ENCODE results near the gene RFX3. TPM values are rescaled to one million over a fixed set of nuclear protein-coding genes. Genes with fewer than 3 reads are reported as not detected.

RFX3 gene
- total RNA-seq, 1 experiment from 2014 or later = 3.7 TPM

DNA sequence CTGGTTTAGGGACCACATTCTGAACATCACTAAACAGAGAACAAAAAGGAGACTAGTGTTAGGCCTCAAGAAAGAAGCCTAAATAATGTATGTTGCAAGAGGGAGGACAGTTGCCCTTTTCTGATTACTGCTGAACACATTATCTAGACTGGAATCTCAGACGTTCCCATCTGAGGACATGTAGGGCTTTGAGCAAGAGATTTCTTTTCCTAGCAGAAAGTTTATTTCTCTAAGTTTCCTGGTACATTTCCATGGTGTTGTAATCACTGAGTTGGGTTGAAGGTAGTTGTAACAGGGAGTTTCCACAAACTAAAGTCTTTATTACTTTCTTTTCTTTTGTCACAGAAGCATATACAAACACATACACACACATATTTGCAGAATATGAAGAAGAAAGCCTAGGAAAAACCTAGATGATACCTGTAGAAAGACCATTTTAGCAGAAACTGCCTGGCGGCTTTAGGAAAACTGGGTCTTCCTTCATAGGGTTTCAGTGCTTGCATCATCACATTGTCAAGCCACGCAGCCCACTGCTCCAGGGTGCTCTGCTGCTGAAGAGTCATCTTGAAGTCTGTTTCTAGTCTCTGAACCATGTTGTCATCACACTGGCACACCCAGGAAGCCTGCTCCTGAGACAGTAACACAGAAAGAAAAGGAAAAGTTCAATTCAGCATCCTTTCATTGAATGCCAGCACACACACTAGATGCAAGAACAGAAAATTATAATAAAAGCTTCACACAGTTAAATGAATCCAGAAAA, 269.1 kb downstream of the RFX3 start:
- Histone ChIP-seq H3K36me3 (replicated peaks; ENCODE audit: control insufficient read depth, insufficient read depth, low read length) (no peaks in the 10 kb centered on the region; the same call in 1 of the 2 replicates), H3K4me3 (ENCODE audit: insufficient read depth, low read depth, low read length) (no peak overlapping the region), H3K27me3 (ENCODE audit: control insufficient read depth, insufficient read depth, low read length) (no peaks in the 10 kb centered on the region)
- DNase-seq = no peak

DNA sequence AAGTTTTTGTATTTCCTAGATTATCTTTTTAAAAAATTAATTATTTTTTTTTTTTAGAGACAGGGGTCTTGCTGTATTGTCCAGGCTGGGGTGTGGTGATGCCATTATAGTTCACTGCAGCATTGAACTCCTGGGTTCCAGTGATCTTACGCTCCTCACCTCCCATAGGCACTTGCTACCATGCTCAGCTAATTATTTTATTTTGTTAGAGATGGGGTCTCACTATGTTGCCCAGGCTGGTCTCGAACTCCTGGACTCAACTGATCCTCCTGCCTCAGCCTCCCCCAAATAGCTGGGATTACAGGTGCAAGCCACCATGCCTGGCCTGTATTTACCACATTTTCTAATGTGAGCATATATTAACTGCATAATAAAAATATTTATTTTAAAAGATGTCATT, 274.5 kb downstream of the RFX3 start:
- Histone ChIP-seq H3K4me3 (ENCODE audit: insufficient read depth, low read depth, low read length) (no peak overlapping the region), H3K27me3 (ENCODE audit: control insufficient read depth, insufficient read depth, low read length) (no peaks in the 10 kb centered on the region), H3K36me3 (replicated peaks; ENCODE audit: control insufficient read depth, insufficient read depth, low read length) (no peaks in the 10 kb centered on the region; the same call in 1 of the 2 replicates)
- no peak for DNase-seq

DNA sequence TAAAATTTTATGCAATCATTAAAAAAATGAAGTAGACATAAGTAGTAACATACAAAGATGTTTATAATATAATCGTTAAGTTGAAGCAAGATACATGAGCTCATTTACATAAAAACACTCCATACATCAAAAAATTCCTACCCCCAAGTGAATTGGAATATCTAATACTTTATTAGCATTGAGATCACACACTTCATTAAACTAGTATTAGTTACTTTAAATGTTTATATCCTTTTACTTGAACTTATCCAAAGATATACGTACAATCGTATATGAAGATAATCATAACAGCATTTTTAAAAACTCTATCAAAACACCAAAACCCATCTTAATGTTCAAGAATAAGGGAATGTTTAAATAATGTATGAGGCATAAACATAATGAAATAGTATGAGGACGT, 275.1 kb downstream of the RFX3 start:
- no peak for DNase-seq
- Histone ChIP-seq H3K36me3 (replicated peaks; ENCODE audit: control insufficient read depth, insufficient read depth, low read length) (no peaks in the 10 kb centered on the region; the same call in 1 of the 2 replicates), H3K27me3 (ENCODE audit: control insufficient read depth, insufficient read depth, low read length) (no peaks in the 10 kb centered on the region), H3K4me3 (ENCODE audit: insufficient read depth, low read depth, low read length) (no peak overlapping the region)

DNA sequence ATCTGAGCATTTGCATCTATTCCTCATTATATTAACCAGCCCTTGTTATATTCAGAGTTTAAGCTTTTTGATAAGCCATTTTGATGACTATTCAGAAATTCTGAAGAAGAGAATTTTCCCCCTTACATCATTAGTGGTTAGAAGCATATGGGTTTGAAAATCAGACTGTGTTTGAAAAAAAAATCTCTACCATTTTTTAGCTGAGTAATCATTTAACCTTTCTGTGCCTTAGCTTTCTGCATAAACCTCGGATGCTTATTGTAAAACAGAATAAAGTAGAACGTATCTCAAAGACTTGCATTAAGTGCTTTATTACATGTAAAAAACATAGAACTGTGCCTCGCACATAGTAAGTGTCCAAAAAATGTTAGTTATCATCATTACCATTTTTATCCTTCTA, 278.6 kb downstream of the RFX3 start:
- no peaks in the 10 kb centered on the region; the same call in 1 of the 2 replicates for H3K36me3 ChIP-seq (replicated peaks; ENCODE audit: control insufficient read depth, insufficient read depth, low read length)
- H3K27me3 ChIP-seq (ENCODE audit: control insufficient read depth, insufficient read depth, low read length) = no peaks in the 10 kb centered on the region
- H3K4me3 ChIP-seq (ENCODE audit: insufficient read depth, low read depth, low read length) = no peak overlapping the region
- DNase-seq = no peak

DNA sequence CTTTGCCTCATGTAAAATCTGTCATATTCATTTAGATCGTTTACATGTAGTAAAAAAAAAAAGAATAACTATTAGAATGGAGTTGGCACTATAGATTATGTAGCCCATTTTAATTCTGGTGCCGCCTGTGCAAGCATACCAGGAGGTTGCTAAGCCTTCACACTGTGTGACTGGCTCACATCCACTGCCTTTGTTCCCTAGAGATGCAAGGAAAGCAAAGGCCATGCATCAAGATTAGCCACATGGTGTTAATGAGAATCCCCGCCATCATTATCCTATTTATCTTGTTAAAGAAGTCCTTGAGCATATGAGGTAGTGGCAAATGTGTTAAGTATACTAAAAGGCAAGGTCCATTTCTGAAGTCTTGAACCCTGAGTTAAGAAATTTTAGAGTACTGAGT, 279.6 kb downstream of the RFX3 start:
- Histone ChIP-seq H3K27me3 (ENCODE audit: control insufficient read depth, insufficient read depth, low read length) (no peaks in the 10 kb centered on the region), H3K4me3 (ENCODE audit: insufficient read depth, low read depth, low read length) (no peak overlapping the region), H3K36me3 (replicated peaks; ENCODE audit: control insufficient read depth, insufficient read depth, low read length) (no peaks in the 10 kb centered on the region)
- DNase-seq = no peak

GRCh38 chr9:3244963-3245653, 280.7 kb downstream of the RFX3 start:
- H3K4me3 ChIP-seq (ENCODE audit: insufficient read depth, low read depth, low read length) = no peak overlapping the region
- no peaks in the 10 kb centered on the region for H3K36me3 ChIP-seq (replicated peaks; ENCODE audit: control insufficient read depth, insufficient read depth, low read length)
- DNase-seq = no peak
- no peaks in the 10 kb centered on the region for H3K27me3 ChIP-seq (ENCODE audit: control insufficient read depth, insufficient read depth, low read length)

DNA sequence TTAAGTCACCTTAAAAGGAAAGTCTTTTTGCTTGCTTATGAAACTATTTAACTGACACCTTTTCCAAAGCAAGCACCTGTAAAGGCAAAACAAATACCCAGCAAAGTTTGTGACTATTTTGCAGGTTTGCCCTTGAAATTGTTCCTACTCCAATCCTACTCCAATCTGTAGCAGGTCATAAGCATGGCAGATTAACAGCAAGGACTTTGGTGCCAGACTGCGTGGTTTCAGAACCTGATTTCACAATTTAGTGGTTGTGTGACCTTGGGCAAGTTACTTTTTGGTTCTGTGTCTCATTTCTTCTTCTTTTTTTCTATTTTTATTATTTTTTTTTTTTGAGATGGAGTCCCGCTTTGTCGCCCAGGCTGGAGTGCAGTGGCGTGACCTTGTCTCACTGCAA, 282.1 kb downstream of the RFX3 start:
- H3K27me3 ChIP-seq (ENCODE audit: control insufficient read depth, insufficient read depth, low read length) = no peaks in the 10 kb centered on the region
- H3K36me3 ChIP-seq (replicated peaks; ENCODE audit: control insufficient read depth, insufficient read depth, low read length) = no peaks in the 10 kb centered on the region
- H3K4me3 ChIP-seq (ENCODE audit: insufficient read depth, low read depth, low read length) = no peak overlapping the region
- DNase-seq = no peak

DNA sequence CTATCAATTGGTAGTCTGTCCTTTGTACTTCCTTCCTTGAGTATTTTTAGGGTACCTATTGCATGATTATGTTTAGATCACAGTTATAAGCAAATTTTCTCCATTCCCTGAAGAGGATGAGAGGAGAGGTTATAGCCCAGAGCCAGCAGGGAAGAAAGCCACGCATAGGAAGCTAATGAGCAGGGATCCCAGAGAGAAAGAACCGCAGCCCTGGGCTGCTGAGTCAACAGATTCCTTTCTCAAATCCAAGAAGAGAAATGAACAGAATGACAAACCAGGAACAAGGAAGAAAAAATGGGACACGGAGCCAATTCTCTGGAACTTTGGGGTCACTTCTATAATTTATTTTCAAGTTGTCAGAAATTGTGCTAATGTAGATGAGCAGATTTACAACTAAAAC, 284.5 kb downstream of the RFX3 start:
- peak; percentile 2 for DNase-seq
- Histone ChIP-seq H3K36me3 (replicated peaks; ENCODE audit: control insufficient read depth, insufficient read depth, low read length) (no peaks in the 10 kb centered on the region), H3K4me3 (ENCODE audit: insufficient read depth, low read depth, low read length) (no peak overlapping the region), H3K27me3 (ENCODE audit: control insufficient read depth, insufficient read depth, low read length) (no peaks in the 10 kb centered on the region)

DNA sequence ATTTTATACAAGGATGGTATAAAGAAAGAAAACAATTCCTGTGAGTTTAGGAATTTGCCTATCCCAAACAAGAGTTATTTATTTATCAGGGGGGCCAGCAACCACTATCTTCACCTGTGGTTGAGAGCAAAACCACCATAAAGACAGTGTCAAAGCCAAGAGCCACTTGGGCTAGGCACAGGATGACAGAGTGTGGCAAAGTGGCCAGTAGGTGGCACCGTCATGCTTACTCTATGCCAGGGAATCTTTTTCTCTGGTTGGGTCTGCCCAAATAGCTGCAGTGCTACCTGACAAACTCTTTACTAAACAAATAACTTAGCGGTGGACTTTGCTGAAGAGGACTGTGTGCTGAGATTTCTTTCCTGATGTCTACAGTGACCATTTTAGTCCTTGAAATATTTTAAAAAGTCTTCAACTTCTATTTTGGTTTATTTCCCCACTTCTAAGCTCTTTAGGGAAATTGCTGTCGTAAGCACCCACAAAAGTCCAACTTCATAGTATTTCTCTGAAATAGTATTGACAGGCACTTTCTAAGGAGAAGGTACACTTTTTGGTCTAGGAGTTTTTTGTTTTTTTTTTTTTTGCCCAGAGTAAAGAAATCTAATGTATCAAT, 285.0 kb downstream of the RFX3 start:
- no peaks in the 10 kb centered on the region for H3K27me3 ChIP-seq (ENCODE audit: control insufficient read depth, insufficient read depth, low read length)
- DNase-seq = peak; percentile 19
- H3K36me3 ChIP-seq (replicated peaks; ENCODE audit: control insufficient read depth, insufficient read depth, low read length) = no peaks in the 10 kb centered on the region
- no peak overlapping the region for H3K4me3 ChIP-seq (ENCODE audit: insufficient read depth, low read depth, low read length)

GRCh38 chr9:3239240-3239639, 286.6 kb downstream of the RFX3 start:
- no peak for DNase-seq
- no peak overlapping the region for H3K4me3 ChIP-seq (ENCODE audit: insufficient read depth, low read depth, low read length)
- no peaks in the 10 kb centered on the region for H3K27me3 ChIP-seq (ENCODE audit: control insufficient read depth, insufficient read depth, low read length)
- H3K36me3 ChIP-seq (replicated peaks; ENCODE audit: control insufficient read depth, insufficient read depth, low read length) = no peaks in the 10 kb centered on the region

DNA sequence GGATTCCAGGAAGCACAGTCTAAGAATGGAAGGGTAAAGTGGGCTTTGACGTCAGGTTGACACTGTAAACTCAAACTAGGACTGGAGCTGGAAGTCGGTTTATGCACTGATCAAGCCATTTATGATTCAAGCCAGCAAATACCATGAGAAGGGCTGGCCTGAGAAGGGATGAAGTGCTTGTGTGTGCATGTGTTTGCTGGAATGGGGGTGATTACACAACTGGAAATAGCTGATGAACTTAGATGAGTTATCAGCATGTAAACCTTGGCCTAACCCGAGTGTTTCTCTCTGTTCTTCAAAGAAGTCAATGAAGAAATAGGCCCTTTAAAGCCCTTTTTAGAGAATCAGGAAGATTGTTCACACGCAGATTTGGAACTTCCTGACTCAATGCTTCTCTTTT, 287.6 kb downstream of the RFX3 start:
- DNase-seq = no peak

DNA sequence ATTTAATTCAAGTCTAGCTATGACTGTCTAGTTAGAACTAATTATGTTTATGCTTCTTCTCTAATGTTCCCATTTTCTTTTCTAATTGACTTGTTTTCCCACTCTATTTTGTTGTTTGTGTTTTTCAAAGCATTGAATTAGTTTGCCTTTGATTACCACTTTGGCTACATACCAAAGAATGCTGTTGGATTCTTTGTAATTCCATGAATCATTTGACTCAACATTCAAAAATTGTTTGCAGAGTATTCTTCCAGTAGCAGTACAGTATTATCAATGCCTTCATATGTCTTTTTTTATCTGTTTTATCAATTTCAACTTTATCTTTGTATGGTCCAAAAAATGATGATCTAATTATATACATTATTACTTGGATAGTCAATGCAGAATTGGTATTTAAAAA, 288.7 kb downstream of the RFX3 start:
- Histone ChIP-seq H3K27me3 (ENCODE audit: control insufficient read depth, insufficient read depth, low read length) (no peaks in the 10 kb centered on the region), H3K4me3 (ENCODE audit: insufficient read depth, low read depth, low read length) (no peak overlapping the region), H3K36me3 (replicated peaks; ENCODE audit: control insufficient read depth, insufficient read depth, low read length) (no peaks in the 10 kb centered on the region)
- DNase-seq = no peak

More for the DNA sequence above, 287.6 kb downstream of the RFX3 start:
- Histone ChIP-seq H3K36me3 (replicated peaks; ENCODE audit: control insufficient read depth, insufficient read depth, low read length) (no peaks in the 10 kb centered on the region), H3K4me3 (ENCODE audit: insufficient read depth, low read depth, low read length) (no peak overlapping the region), H3K27me3 (ENCODE audit: control insufficient read depth, insufficient read depth, low read length) (no peaks in the 10 kb centered on the region)

DNA sequence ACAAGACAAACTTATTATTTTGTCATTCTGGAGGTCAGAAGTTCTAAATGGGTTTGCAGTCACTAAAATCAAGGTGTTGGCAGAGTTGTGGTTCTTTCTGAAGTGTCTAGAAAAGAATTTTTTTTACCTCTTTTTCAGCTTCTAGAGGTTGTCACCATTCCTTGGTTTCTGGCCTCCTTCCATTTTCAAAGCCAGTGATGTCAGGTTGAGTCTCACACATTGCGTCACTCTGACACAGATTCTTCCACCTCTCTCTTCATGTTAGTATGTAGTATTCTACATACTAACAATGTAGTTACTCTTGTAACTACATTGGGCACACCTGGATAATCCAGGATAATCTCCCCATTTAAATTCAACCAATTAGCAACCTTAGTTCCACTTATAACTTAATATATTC, 290.3 kb downstream of the RFX3 start:
- no peak for DNase-seq
- Histone ChIP-seq H3K36me3 (replicated peaks; ENCODE audit: control insufficient read depth, insufficient read depth, low read length) (no peaks in the 10 kb centered on the region), H3K27me3 (ENCODE audit: control insufficient read depth, insufficient read depth, low read length) (no peaks in the 10 kb centered on the region), H3K4me3 (ENCODE audit: insufficient read depth, low read depth, low read length) (no peak overlapping the region)

DNA sequence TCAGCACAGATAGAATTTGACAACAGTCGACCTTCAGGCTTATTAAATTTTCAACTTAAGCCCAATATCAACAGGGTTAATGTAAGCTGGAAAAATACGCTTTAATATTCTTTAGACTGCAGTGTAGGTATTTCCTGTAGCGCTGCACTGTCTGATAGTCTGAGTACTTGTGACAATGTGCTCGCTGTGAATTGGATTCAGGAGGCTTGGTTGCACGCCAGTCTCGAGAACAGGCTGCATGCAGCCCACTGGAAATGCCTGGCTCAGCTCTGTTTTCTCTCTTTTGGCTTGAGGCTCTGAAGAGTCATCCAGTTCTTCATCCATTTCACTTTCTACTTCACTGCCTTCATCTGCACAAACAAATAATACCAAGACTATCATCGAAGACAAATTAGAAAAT, 300.9 kb downstream of the RFX3 start:
- DNase-seq = no peak

DNA sequence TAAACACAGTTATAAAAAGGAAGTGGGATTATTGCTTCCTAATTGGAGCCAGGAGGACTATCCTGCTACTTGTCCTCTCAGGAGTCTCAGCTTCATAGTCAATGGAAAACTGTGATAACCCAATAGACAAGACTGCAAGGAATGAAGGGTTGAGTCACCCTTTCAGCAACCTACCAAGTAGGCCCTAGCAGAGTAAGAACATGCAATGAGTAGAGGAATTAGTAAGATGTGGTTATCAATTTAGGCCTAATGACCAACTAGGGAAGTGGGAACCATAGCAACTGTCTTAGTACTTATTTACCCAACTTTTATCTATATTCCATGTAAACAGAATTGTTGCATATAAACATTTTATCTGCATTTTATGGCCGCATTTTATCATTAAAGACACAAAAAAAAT, 310.1 kb downstream of the RFX3 start:
- no peak overlapping the region for H3K4me3 ChIP-seq (ENCODE audit: insufficient read depth, low read depth, low read length)
- H3K27me3 ChIP-seq (ENCODE audit: control insufficient read depth, insufficient read depth, low read length) = no peaks in the 10 kb centered on the region
- no peaks in the 10 kb centered on the region for H3K36me3 ChIP-seq (replicated peaks; ENCODE audit: control insufficient read depth, insufficient read depth, low read length)
- DNase-seq = no peak

More for the DNA sequence above, 300.9 kb downstream of the RFX3 start:
- no peaks in the 10 kb centered on the region for H3K27me3 ChIP-seq (ENCODE audit: control insufficient read depth, insufficient read depth, low read length)
- no peak overlapping the region for H3K4me3 ChIP-seq (ENCODE audit: insufficient read depth, low read depth, low read length)
- no peaks in the 10 kb centered on the region for H3K36me3 ChIP-seq (replicated peaks; ENCODE audit: control insufficient read depth, insufficient read depth, low read length)

Data from H7 (cell line).